Measurements from ENCODE around the gene HOXD8. TPM values are rescaled to one million over a fixed set of nuclear protein-coding genes. Genes with fewer than 3 reads are reported as not detected.
A peak's percentile ranks its signal among the peaks of the same experiment; 100 is the strongest.

Gene HOXD8
- total RNA-seq, 1 donor from 2014 or later = not detected

DNA sequence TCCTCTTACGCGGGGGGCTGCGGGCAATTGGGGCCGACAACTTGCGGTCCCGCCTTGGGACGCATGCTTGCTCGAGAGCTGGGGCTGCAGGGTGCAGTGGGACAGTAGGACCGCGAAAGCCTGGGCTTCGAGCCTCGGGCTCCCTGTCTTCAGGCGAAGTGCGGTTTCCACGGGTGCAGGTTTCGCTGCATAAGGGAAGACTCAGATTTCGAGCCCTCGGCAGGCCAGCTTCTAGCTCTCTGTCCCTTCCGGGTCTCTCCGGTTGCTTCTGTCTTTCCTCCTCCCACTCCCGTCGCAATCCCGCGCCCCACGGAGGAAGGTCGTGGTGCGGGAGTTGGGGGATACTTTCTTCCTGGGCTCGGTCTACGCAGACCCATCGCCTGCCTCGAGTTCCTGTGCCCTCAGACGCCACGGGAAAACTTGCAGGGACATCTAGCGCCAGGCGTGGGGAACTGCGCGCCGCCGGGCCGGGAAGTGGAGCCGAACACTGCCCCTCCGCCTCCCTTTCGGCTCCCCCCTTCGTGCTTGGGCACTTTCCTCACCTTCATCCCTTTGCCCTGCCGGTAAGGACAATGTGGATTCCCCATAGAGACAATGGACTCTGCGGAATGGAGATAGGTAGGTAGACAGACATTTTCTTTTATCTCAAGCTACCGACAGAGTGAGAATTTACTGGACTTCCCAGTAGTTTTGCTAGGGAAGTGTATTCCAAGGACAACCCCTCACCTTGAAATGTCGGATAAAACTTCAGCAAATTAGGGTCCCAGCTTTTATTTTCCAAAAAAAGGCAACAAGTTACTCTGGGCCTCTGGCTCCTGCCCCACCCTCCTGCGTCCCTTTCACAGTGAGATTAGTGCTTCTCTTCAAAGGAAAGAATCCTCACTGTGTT, 41.2 kb upstream of the HOXD8 start:
- H3K4me3 ChIP-seq (ENCODE audit: insufficient read depth, low read depth, low read length) = peak overlapping the region; percentile 21
- H4K20me1 ChIP-seq (ENCODE audit: insufficient read depth, low read length) = peaks cover 12% of the 10 kb centered on the region
- no peak overlapping the region for H3K27ac Mint-ChIP-seq (ENCODE audit: unreplicated experiment)
- no peaks in the 10 kb centered on the region for H3K36me3 ChIP-seq (ENCODE audit: insufficient read depth, low read length)
- peaks cover 3% of the 10 kb centered on the region for H3K9me3 ChIP-seq (ENCODE audit: insufficient read depth, low read depth, low read length)
- FAIRE-seq = no peak
- no peak for DNase-seq (ENCODE audit: low read depth)
- H3K79me2 ChIP-seq (ENCODE audit: insufficient read depth, low read length) = no peaks in the 10 kb centered on the region
- peak; percentile 86 for TF ChIP-seq EZH2 (IDR thresholded peaks at IDR 0.05; ENCODE audit: insufficient read depth, low read length)
- TF ChIP-seq, protein P1, sequence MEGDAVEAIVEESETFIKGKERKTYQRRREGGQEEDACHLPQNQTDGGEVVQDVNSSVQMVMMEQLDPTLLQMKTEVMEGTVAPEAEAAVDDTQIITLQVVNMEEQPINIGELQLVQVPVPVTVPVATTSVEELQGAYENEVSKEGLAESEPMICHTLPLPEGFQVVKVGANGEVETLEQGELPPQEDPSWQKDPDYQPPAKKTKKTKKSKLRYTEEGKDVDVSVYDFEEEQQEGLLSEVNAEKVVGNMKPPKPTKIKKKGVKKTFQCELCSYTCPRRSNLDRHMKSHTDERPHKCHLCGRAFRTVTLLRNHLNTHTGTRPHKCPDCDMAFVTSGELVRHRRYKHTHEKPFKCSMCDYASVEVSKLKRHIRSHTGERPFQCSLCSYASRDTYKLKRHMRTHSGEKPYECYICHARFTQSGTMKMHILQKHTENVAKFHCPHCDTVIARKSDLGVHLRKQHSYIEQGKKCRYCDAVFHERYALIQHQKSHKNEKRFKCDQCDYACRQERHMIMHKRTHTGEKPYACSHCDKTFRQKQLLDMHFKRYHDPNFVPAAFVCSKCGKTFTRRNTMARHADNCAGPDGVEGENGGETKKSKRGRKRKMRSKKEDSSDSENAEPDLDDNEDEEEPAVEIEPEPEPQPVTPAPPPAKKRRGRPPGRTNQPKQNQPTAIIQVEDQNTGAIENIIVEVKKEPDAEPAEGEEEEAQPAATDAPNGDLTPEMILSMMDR (IDR thresholded peaks at IDR 0.05; ENCODE audit: insufficient read depth, low read depth, low read length) = peak; percentile 44
- no peak overlapping the region for H3K9ac ChIP-seq (ENCODE audit: low read length)
- H3K27me3 ChIP-seq (ENCODE audit: insufficient read depth, low read length) = peaks cover 94% of the 10 kb centered on the region
- peaks cover 39% of the 10 kb centered on the region for H3K9me3 Mint-ChIP-seq (ENCODE audit: unreplicated experiment)
- peaks cover 2% of the 10 kb centered on the region for H3K36me3 Mint-ChIP-seq (ENCODE audit: low read depth, unreplicated experiment)
- H3K4me3 Mint-ChIP-seq (ENCODE audit: unreplicated experiment) = peak overlapping the region; percentile 85
- H3K27me3 Mint-ChIP-seq (ENCODE audit: low read depth, unreplicated experiment) = peaks cover 90% of the 10 kb centered on the region
- H3K27ac ChIP-seq (ENCODE audit: low read depth, low read length) = no peak overlapping the region
- H2AFZ ChIP-seq (ENCODE audit: low read depth, low read length) = peak overlapping the region; percentile 75
- no peaks in the 10 kb centered on the region for H3K4me1 Mint-ChIP-seq (ENCODE audit: low read depth, unreplicated experiment)
- peak overlapping the region; percentile 76 for H3K4me2 ChIP-seq (ENCODE audit: low read length)
- no peaks in the 10 kb centered on the region for H3K4me1 ChIP-seq (ENCODE audit: insufficient read depth, low read length)

DNA sequence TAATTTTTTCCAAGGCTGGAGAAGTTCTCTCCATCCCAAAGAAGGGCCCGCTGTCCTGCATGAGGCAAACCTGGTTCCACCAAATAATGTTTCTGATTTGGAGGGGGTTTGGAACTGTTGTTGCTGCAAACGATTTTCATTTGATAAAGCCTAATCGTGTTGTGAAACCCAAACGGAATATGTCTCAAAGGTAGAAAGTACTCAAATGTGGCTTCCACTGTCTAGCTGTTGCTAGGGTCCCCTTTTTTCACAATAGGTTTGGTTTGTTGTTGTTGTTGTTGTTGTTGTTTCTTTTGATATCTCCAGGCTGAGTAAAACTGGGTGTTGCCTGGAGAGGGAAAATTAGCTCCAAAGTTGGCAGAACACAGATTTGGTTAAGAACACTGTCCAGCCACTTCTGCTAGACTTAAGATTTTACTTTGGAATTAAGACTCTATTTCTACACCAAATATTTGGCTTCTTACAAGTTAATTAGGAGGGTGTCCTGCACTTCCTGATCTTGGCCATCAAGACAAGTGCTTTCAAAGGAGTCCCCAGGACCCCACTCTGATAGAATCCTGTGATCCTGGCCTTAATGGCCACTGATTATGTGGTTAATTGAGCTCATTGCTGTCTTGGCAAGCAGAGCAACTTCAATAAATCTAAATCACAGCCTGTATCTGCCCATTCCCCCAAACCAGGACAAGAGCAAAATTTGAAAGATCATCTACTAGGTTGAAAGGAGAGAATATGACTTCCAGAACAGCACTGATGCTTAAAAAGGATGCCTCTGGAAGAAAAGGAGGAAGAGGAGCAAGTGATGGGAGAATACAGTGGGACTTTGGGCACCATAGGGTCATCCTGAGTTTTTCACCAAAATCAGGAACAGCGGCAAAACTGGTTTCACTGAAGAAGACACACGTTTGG, 40.3 kb upstream of the HOXD8 start:
- Histone ChIP-seq H3K79me2 (ENCODE audit: insufficient read depth, low read length) (no peaks in the 10 kb centered on the region), H2AFZ (ENCODE audit: low read depth, low read length) (no peak overlapping the region), H3K27ac (ENCODE audit: low read depth, low read length) (no peak overlapping the region), H3K9me3 (ENCODE audit: insufficient read depth, low read depth, low read length) (peaks cover 3% of the 10 kb centered on the region), H3K4me2 (ENCODE audit: low read length) (no peak overlapping the region), H3K4me3 (ENCODE audit: insufficient read depth, low read depth, low read length) (no peak overlapping the region), H4K20me1 (ENCODE audit: insufficient read depth, low read length) (peaks cover 12% of the 10 kb centered on the region), H3K27me3 (ENCODE audit: insufficient read depth, low read length) (peaks cover 94% of the 10 kb centered on the region), H3K36me3 (ENCODE audit: insufficient read depth, low read length) (no peaks in the 10 kb centered on the region), H3K9ac (ENCODE audit: low read length) (no peak overlapping the region), H3K4me1 (ENCODE audit: insufficient read depth, low read length) (no peaks in the 10 kb centered on the region)
- Mint-ChIP-seq H3K4me3 (ENCODE audit: unreplicated experiment) (no peak overlapping the region), H3K4me1 (ENCODE audit: low read depth, unreplicated experiment) (no peaks in the 10 kb centered on the region), H3K27ac (ENCODE audit: unreplicated experiment) (no peak overlapping the region), H3K27me3 (ENCODE audit: low read depth, unreplicated experiment) (peaks cover 90% of the 10 kb centered on the region), H3K9me3 (ENCODE audit: unreplicated experiment) (peaks cover 39% of the 10 kb centered on the region), H3K36me3 (ENCODE audit: low read depth, unreplicated experiment) (peaks cover 5% of the 10 kb centered on the region)
- FAIRE-seq = no peak
- no peak for DNase-seq (ENCODE audit: low read depth)
- no peak for TF ChIP-seq EZH2 (IDR thresholded peaks at IDR 0.05; ENCODE audit: insufficient read depth, low read length)
- TF ChIP-seq, protein P1 (IDR thresholded peaks at IDR 0.05; ENCODE audit: insufficient read depth, low read depth, low read length) = no peak
